GM04503 (cell line): Measurements from ENCODE around the gene PCDHGA1.
"Not testable (repeated sequence)": the region's sequence is repeated elsewhere in the genome, so short reads cannot be mapped to it uniquely, and the experiment has no call there.

Source experiments
- DNase-seq: peaks from one replicate; pipeline ENCODE4 v3.0.0-alpha.2; 2012; ENCODE audit warnings: low read depth

PCDHGA1 gene

GRCh38 chr5:141383345-141383744, 53.0 kb downstream of the PCDHGA1 start:
- DNase-seq, result no peak

GRCh38 chr5:141384471-141385267, 54.4 kb downstream of the PCDHGA1 start:
- no peak for DNase-seq

- DNase-seq, result peak; percentile 21
Measured at GRCh38 chr5:141387557-141388311, 57.4 kb downstream of the PCDHGA1 start, which contains the start of gene PCDHGB4. Gene PCDHGB4 (plus strand): TSS chr5:141387698. CDS start chr5:141387885, 187 bp downstream.

GRCh38 chr5:141388661-141389060, 58.3 kb downstream of the PCDHGA1 start:
- no peak for DNase-seq

- no peak for DNase-seq
Measured at GRCh38 chr5:141389153-141390042, 59.1 kb downstream of the PCDHGA1 start.

GRCh38 chr5:141392429-141393198, 62.3 kb downstream of the PCDHGA1 start, which contains the start of gene PCDHGA8:
Gene PCDHGA8 (plus strand): TSS chr5:141392633. CDS start chr5:141392814, 181 bp downstream.
- no peak for DNase-seq

GRCh38 chr5:141393267-141393666, 63.0 kb downstream of the PCDHGA1 start:
- DNase-seq, result no peak

- DNase-seq, result not testable (repeated sequence)
Measured at GRCh38 chr5:141394401-141395187, 64.3 kb downstream of the PCDHGA1 start.

GRCh38 chr5:141397756-141398551, 67.6 kb downstream of the PCDHGA1 start, which contains the start of gene PCDHGB5:
Gene PCDHGB5 (plus strand): TSS chr5:141397947. CDS start chr5:141398128, 181 bp downstream.
- DNase-seq, result not testable (repeated sequence)

- no peak for DNase-seq
Measured at GRCh38 chr5:141398608-141399007, 68.3 kb downstream of the PCDHGA1 start.

- no peak for DNase-seq
Measured at GRCh38 chr5:141399555-141400258, 69.4 kb downstream of the PCDHGA1 start.

GRCh38 chr5:141402553-141403243, 72.4 kb downstream of the PCDHGA1 start, which contains the start of gene PCDHGA9:
Gene PCDHGA9 (plus strand): TSS chr5:141402778. CDS start chr5:141402953, 175 bp downstream.
- DNase-seq, result no peak

- DNase-seq, result no peak
Measured at GRCh38 chr5:141403387-141403786, 73.1 kb downstream of the PCDHGA1 start.

- not testable (repeated sequence) for DNase-seq
Measured at GRCh38 chr5:141407790-141408505, 77.6 kb downstream of the PCDHGA1 start, which contains the start of gene PCDHGB6. Gene PCDHGB6 (plus strand): TSS chr5:141408021. CDS start chr5:141408203, 182 bp downstream.

- DNase-seq, result no peak
Measured at GRCh38 chr5:141409598-141410306, 79.4 kb downstream of the PCDHGA1 start.

- no peak for DNase-seq
Measured at GRCh38 chr5:141411575-141411974, 81.3 kb downstream of the PCDHGA1 start.
